H9 (cell line): ENCODE results near the gene KRT79. TPM values are rescaled to one million over a fixed set of nuclear protein-coding genes. Genes with fewer than 3 reads are reported as not detected.

ENCODE experiments used
- DNase-seq: peaks from one replicate; pipeline ENCODE4 v3.0.0-alpha.2; 2017
- H2AFZ ChIP-seq: one replicate; pipeline ENCODE4 v1.6.1; 2013; ENCODE audit warnings: mild to moderate bottlenecking, low read length, control low read depth, moderate library complexity
- H2AK5ac ChIP-seq: 2 replicates; pipeline ENCODE4 v1.6.1; 2013; ENCODE audit warnings: low read length, control low read depth, mixed read lengths; ENCODE audit not compliant: insufficient read length
- H2BK120ac ChIP-seq: one replicate; pipeline ENCODE4 v1.6.1; 2013; ENCODE audit warnings: low read depth, mild to moderate bottlenecking, low read length, control low read depth, inconsistent platforms; ENCODE audit not compliant: poor library complexity, severe bottlenecking
- H2BK12ac ChIP-seq: 2 replicates; pipeline ENCODE4 v1.6.1; 2013; ENCODE audit warnings: low read length, control low read depth, mixed read lengths, low read depth; ENCODE audit not compliant: insufficient read length
- H2BK15ac ChIP-seq: 2 replicates; pipeline ENCODE4 v1.6.1; 2013; ENCODE audit warnings: low read depth, low read length, control low read depth
- H2BK20ac ChIP-seq: one replicate; pipeline ENCODE4 v1.6.1; 2013; ENCODE audit warnings: low read depth, mild to moderate bottlenecking, low read length, control low read depth, inconsistent platforms; ENCODE audit not compliant: poor library complexity, severe bottlenecking
- H2BK5ac ChIP-seq: 2 replicates; pipeline ENCODE4 v1.6.1; 2013; ENCODE audit warnings: low read length, control low read depth, mixed read lengths; ENCODE audit not compliant: insufficient read length
- H3K14ac ChIP-seq: 2 replicates; pipeline ENCODE4 v1.6.1; 2013; ENCODE audit warnings: low read length, control low read depth; ENCODE audit not compliant: insufficient read depth
- H3K18ac ChIP-seq: 2 replicates; pipeline ENCODE4 v1.6.1; 2013; ENCODE audit warnings: low read depth, mild to moderate bottlenecking, mixed read lengths, low read length, control low read depth; ENCODE audit not compliant: insufficient read length
- H3K23ac ChIP-seq: 2 replicates; pipeline ENCODE4 v1.6.1; 2013; ENCODE audit warnings: low read length, control low read depth, mixed read lengths, low read depth; ENCODE audit not compliant: insufficient read length
- H3K23me2 ChIP-seq: 2 replicates; pipeline ENCODE4 v1.6.1; 2013; ENCODE audit warnings: low read depth, mild to moderate bottlenecking, mixed read lengths, low read length, control low read depth; ENCODE audit not compliant: insufficient read length, poor library complexity, severe bottlenecking
- H3K27ac ChIP-seq: 2 replicates; pipeline ENCODE4 v1.5.1; 2013; ENCODE audit warnings: low read length, control low read depth, mixed read lengths, low read depth; ENCODE audit not compliant: insufficient read length
- H3K27me3 ChIP-seq: 2 replicates; pipeline ENCODE4 v1.6.1; 2013; ENCODE audit warnings: low read length, control low read depth, inconsistent platforms; ENCODE audit not compliant: insufficient read depth
- H3K4ac ChIP-seq: 2 replicates; pipeline ENCODE4 v1.6.1; 2013; ENCODE audit warnings: low read depth, mild to moderate bottlenecking, control low read depth, inconsistent platforms, low read length, moderate library complexity
- H3K4me1 ChIP-seq: 2 replicates; pipeline ENCODE4 v1.6.1; 2013; ENCODE audit warnings: low read length, control low read depth, inconsistent platforms; ENCODE audit not compliant: insufficient read depth
- H3K4me2 ChIP-seq: 2 replicates; pipeline ENCODE4 v1.6.1; 2013; ENCODE audit warnings: low read length, control low read depth, mixed read lengths; ENCODE audit not compliant: insufficient read length, insufficient read depth
- H3K56ac ChIP-seq: 2 replicates; pipeline ENCODE4 v1.6.1; 2013; ENCODE audit warnings: low read depth, mild to moderate bottlenecking, mixed read lengths, low read length, control low read depth; ENCODE audit not compliant: insufficient read length
- H3K79me1 ChIP-seq: 2 replicates; pipeline ENCODE4 v1.6.1; 2013; ENCODE audit warnings: low read depth, mild to moderate bottlenecking, moderate library complexity, low read length, control low read depth, inconsistent platforms; ENCODE audit not compliant: insufficient read depth, poor library complexity, severe bottlenecking
- H3K79me2 ChIP-seq: 2 replicates; pipeline ENCODE4 v1.6.1; 2013; ENCODE audit warnings: low read length, control low read depth, inconsistent platforms; ENCODE audit not compliant: insufficient read depth
- H3K9ac ChIP-seq: 2 replicates; pipeline ENCODE4 v1.6.1; 2013; ENCODE audit warnings: low read length, control low read depth, mixed read lengths; ENCODE audit not compliant: insufficient read length; ENCODE audit errors: extremely low read depth
- H3K9me3 ChIP-seq: one replicate; pipeline ENCODE4 v1.6.1; 2013; ENCODE audit warnings: low read depth, low read length, inconsistent platforms; ENCODE audit not compliant: control insufficient read depth
- H3T11ph ChIP-seq: one replicate; pipeline ENCODE4 v1.6.1; 2013; ENCODE audit warnings: mild to moderate bottlenecking, low read length, control low read depth, inconsistent platforms
- H4K20me1 ChIP-seq: one replicate; pipeline ENCODE4 v1.6.1; 2013; ENCODE audit not compliant: control insufficient read depth, insufficient read length, insufficient read depth
- H4K5ac ChIP-seq: 2 replicates; pipeline ENCODE4 v1.6.1; 2013; ENCODE audit warnings: low read depth, mild to moderate bottlenecking, mixed read lengths, low read length, control low read depth; ENCODE audit not compliant: insufficient read length
- H4K8ac ChIP-seq: replicated peaks from 2 replicates; pipeline ENCODE4 v1.6.1; 2013; ENCODE audit warnings: low read length, control low read depth, mixed read lengths, low read depth; ENCODE audit not compliant: insufficient read length
- H4K91ac ChIP-seq: 2 replicates; pipeline ENCODE4 v1.6.1; 2013; ENCODE audit warnings: low read depth, mild to moderate bottlenecking, moderate library complexity, mixed read lengths, low read length, control low read depth; ENCODE audit not compliant: insufficient read length
- H3K27ac Mint-ChIP-seq, 3 experiments: 2 replicates in 2 of 3; 3 replicates in 1 of 3; pipeline ENCODE4 v1.8.0; 2020 to 2021; ENCODE audit warnings: mixed read lengths in 3 of 3, mild to moderate bottlenecking in 1 of 3, moderate library complexity in 1 of 3
- H3K27me3 Mint-ChIP-seq: 2 replicates; pipeline ENCODE4 v1.8.0; 2021; ENCODE audit warnings: low read depth, mild to moderate bottlenecking, moderate library complexity, mixed read lengths
- H3K36me3 Mint-ChIP-seq, 3 experiments: 2 replicates in 2 of 3; 3 replicates in 1 of 3; pipeline ENCODE4 v1.8.0; 2020 to 2021; ENCODE audit warnings: low read depth in 3 of 3, mixed read lengths in 3 of 3; ENCODE audit not compliant: insufficient read depth in 1 of 3
- H3K4me1 Mint-ChIP-seq, 2 experiments: 2 replicates each; pipeline ENCODE4 v1.8.0; 2020; ENCODE audit warnings: mixed read lengths in 2 of 2
- H3K4me3 Mint-ChIP-seq, 2 experiments: 2 replicates in 1 of 2; 3 replicates in 1 of 2; pipeline ENCODE4 v1.8.0; 2020 to 2021; ENCODE audit warnings: mild to moderate bottlenecking in 2 of 2, mixed read lengths in 2 of 2, moderate library complexity in 1 of 2
- H3K9me3 Mint-ChIP-seq, 2 experiments: 2 replicates in 1 of 2; 3 replicates in 1 of 2; pipeline ENCODE4 v1.8.0; 2020; ENCODE audit warnings: mild to moderate bottlenecking in 2 of 2, mixed read lengths in 2 of 2, moderate library complexity in 1 of 2
- CTCF ChIP-seq: fragments of 200-600 bp; sonication (generic); conservative IDR thresholded peaks from 3 replicates; pipeline ENCODE4 v1.8.0; 2021; ENCODE audit warnings: antibody characterized with exemption, mild to moderate bottlenecking
- WGBS: extraction: QIAGEN DNeasy Blood & Tissue Kit; methylation state at CpG from one replicate; pipeline ENCODE4 v1.1.7; 2013; ENCODE audit warnings: missing lambda C conversion rate, low lambda C conversion rate, mixed read lengths; ENCODE audit not compliant: insufficient read length; ENCODE audit errors: extremely low coverage; 5-methylcytosine and 5-hydroxymethylcytosine counted together
- total RNA-seq: library from RNA; stranded (reverse); gene quantifications from 2 replicates; pipeline ENCODE4 v1.2.1, GENCODE V29; 2021

The KRT79 gene
- total RNA-seq, 1 experiment from 2014 or later = not detected

DNA sequence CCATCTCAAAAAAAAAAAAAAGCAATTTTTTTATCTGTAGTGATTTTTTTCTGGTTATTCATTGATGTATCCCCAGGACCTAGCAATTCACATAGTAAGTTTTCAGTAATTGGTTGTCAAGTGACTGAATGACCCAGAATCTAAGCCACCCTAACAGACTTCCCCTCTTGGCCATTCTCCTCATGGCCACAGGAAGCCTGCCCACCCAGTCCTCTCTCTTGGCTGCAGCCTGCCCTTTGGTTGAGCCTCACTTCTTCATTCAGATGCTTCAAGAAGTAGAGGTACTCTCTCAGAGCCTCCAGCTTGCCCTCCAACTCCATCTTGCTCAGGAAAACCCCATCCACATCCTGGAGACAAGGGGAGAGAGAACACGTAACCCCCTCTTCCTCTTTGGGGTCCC lies 11.8 kb upstream of the KRT79 start:
- WGBS = no CpG with 5 or more reads among the region's 1 CpG
- no peak overlapping the region for H2BK12ac ChIP-seq
- H3T11ph ChIP-seq = no peak overlapping the region
- H3K4me2 ChIP-seq = no peak overlapping the region
- no peaks in the 10 kb centered on the region for H4K20me1 ChIP-seq
- no peaks in the 10 kb centered on the region for H3K9me3 ChIP-seq
- no peak overlapping the region for H2BK120ac ChIP-seq
- H3K56ac ChIP-seq = no peak overlapping the region
- H3K9ac ChIP-seq = no peak overlapping the region
- H3K23me2 ChIP-seq = peaks cover 2% of the 10 kb centered on the region
- no peak overlapping the region for H4K8ac ChIP-seq
- H3K27ac ChIP-seq = no peak overlapping the region
- H2AK5ac ChIP-seq = no peak overlapping the region
- no peak overlapping the region for H2BK20ac ChIP-seq
- Mint-ChIP-seq H3K4me1 (peaks cover 0 to 4% of the 10 kb centered on the region in 2 experiments; a peak in 1 of 4 replicates), H3K27ac (no peak overlapping the region), H3K4me3 (no peak overlapping the region), H3K27me3 (peaks cover 10% of the 10 kb centered on the region), H3K9me3 (no peaks in the 10 kb centered on the region), H3K36me3 (no peaks in the 10 kb centered on the region)
- H3K79me2 ChIP-seq = no peaks in the 10 kb centered on the region
- no peak for TF ChIP-seq CTCF
- no peak overlapping the region for H3K14ac ChIP-seq
- H3K23ac ChIP-seq = no peak overlapping the region
- H3K4ac ChIP-seq = no peak overlapping the region
- DNase-seq = no peak
- no peak overlapping the region for H4K91ac ChIP-seq
- no peak overlapping the region for H2BK15ac ChIP-seq
- H3K4me1 ChIP-seq = no peaks in the 10 kb centered on the region
- H2AFZ ChIP-seq = no peak overlapping the region
- H3K27me3 ChIP-seq = no peaks in the 10 kb centered on the region
- H3K18ac ChIP-seq = no peak overlapping the region
- no peaks in the 10 kb centered on the region for H3K79me1 ChIP-seq
- H2BK5ac ChIP-seq = no peak overlapping the region
- H4K5ac ChIP-seq = no peak overlapping the region
